ENCODE measurements around the gene COL8A1. TPM values are rescaled to one million over a fixed set of nuclear protein-coding genes. Genes with fewer than 3 reads are reported as not detected.

COL8A1 gene
- total and polyA plus RNA-seq, 10 of the 15 experiments (the other 5 are each of a cell fraction or from before 2014, with no cell fraction given): 0.04 to 0.73 (median 0.10) TPM; not detected in 5

DNA sequence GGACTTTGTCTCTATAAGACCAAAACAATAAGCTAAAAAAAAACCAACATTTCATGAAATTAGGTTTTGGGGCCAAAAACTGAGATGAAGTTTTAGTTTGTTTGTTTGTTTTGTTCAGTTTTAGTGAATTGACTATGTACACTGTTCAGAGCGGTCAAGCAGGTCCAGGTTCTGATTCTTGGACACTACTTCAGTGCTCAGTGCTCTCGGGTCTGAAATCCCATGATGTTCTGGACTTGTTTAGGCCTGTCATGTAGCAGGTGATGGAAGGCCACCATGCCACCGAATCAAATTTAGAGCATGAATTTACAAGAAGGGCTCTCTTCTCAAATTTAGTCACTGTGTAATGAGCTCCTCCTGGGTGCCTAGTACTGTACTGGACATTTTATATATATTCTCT, 45.5 kb downstream of the COL8A1 start:
- no peak overlapping the region for H3K4me3 ChIP-seq
- TF ChIP-seq SUZ12 (IDR thresholded peaks at IDR 0.05; ENCODE audit: unreplicated experiment): no peak
- TF ChIP-seq KLF5 (IDR thresholded peaks at IDR 0.05; ENCODE audit: partially characterized antibody): no peak
- TF ChIP-seq ATF7 (IDR thresholded peaks at IDR 0.05; ENCODE audit: low read depth): no peak
- TF ChIP-seq ZNF592 (IDR thresholded peaks at IDR 0.05): no peak
- H3K79me2 ChIP-seq (ENCODE audit: control insufficient read depth, insufficient read depth, low read length): no peaks in the 10 kb centered on the region
- H3K36me3 ChIP-seq (ENCODE audit: control insufficient read depth in 2 of 2, insufficient read depth in 2 of 2, low read length in 1 of 2): no peaks in the 10 kb centered on the region
- in situ Hi-C loops (cut with MboI) (loop anchor here (10.0 kb wide), 1 partner anchor 659 kb away; no protein-coding TSS in a partner anchor), intact Hi-C loops (cut with micrococcal nuclease; ENCODE audit: unreplicated experiment) (loop anchor here (10.0 kb wide), 1 partner anchor 569 kb away; no protein-coding TSS in a partner anchor)
- ChIA-PET SMC1A (ENCODE audit: uncharacterized antibody, unreplicated experiment) (interaction anchor here (1.3 to 1.8 kb wide), 5 partner anchors 11 to 184 kb away, joined by 3 to 5 read pairs (median 4); no protein-coding TSS in a partner anchor), RAD21 (ENCODE audit: unreplicated experiment) (interaction anchor here (1.0 to 1.8 kb wide), 3 partner anchors 39 to 660 kb away, joined by 3 to 7 read pairs (median 3); no protein-coding TSS in a partner anchor), CTCF (interaction anchor here (0.5 to 1.9 kb wide), 8 partner anchors 14 to 185 kb away, joined by 3 to 5 read pairs (median 4); no protein-coding TSS in a partner anchor), POLR2A (interaction anchor here (0.8 kb wide), 1 partner anchor 43 kb away, joined by 3 read pairs; no protein-coding TSS in a partner anchor)
- no peaks in the 10 kb centered on the region; a peak in 1 of 4 replicates for H3K27me3 ChIP-seq (replicated peaks in 1 of 2; ENCODE audit: control insufficient read depth in 2 of 2, insufficient read depth in 2 of 2, low read length in 1 of 2)
- H3K27ac ChIP-seq (ENCODE audit: control insufficient read depth, insufficient read depth): no peak overlapping the region
- no peak for DNase-seq (ENCODE audit: low read depth, low spot score)
- H4K20me1 ChIP-seq (ENCODE audit: control insufficient read depth, insufficient read depth): no peaks in the 10 kb centered on the region
- no peak for FAIRE-seq
- WGBS (ENCODE audit: insufficient coverage, insufficient replicate concordance, low lambda C conversion rate, missing lambda C conversion rate): 18% methylated on average over 3 of the region's 3 CpGs
- no peak overlapping the region for H2AFZ ChIP-seq (ENCODE audit: control insufficient read depth, low read depth, low read length)
- ATAC-seq: no peak
- H3K9ac ChIP-seq (ENCODE audit: control insufficient read depth, insufficient read depth, low read length): no peak overlapping the region
- H3K4me2 ChIP-seq (ENCODE audit: control insufficient read depth, insufficient read depth): no peak overlapping the region
- no peaks in the 10 kb centered on the region for H3K9me3 ChIP-seq (replicated peaks; ENCODE audit: control insufficient read depth, insufficient read depth, low read length)
- H3K4me1 ChIP-seq (ENCODE audit: control insufficient read depth, insufficient read depth, low read length): no peaks in the 10 kb centered on the region
- BruUV-seq (replicated peaks): no TSS peak

Data from GM12878 (cell line).